HepG2 (cell line): ENCODE data around the gene GNAI2. TPM values are rescaled to one million over a fixed set of nuclear protein-coding genes. Genes with fewer than 3 reads are reported as not detected.

ENCODE experiments used
- CHD4 ChIP-seq: fragments of 200-600 bp; sonication (generic); IDR thresholded peaks from 2 replicates; pipeline ENCODE4 v1.7.0; 2017; ENCODE audit warnings: mild to moderate bottlenecking, low read length, borderline replicate concordance
- HMGA1 ChIP-seq: sonication (generic); formaldehyde crosslinking; conservative IDR thresholded peaks from 2 replicates; pipeline ENCODE4 v1.4.0; 2020; ENCODE audit warnings: missing genetic modification reagents
- MATR3 ChIP-seq: sonication (generic); formaldehyde crosslinking; IDR thresholded peaks from 2 replicates; pipeline ENCODE4 v1.4.0; 2020; ENCODE audit warnings: missing genetic modification reagents
- MBNL3 ChIP-seq: fragments of 250-450 bp; sonication (Bioruptor Pico); conservative IDR thresholded peaks from 2 replicates; pipeline ENCODE4 v1.8.0; 2022; ENCODE audit warnings: mild to moderate bottlenecking, inconsistent platforms
- RBM22 ChIP-seq: fragments of 200-400 bp; formaldehyde crosslinking; optimal IDR thresholded peaks from 2 replicates; pipeline ENCODE3; 2017; ENCODE audit warnings: mild to moderate bottlenecking, low read length, moderate library complexity
- REPIN1 ChIP-seq: sonication (generic); formaldehyde crosslinking; IDR thresholded peaks from 2 replicates; pipeline ENCODE4 v1.8.0; 2022; ENCODE audit warnings: missing genetic modification reagents, low read depth, mild to moderate bottlenecking, borderline replicate concordance
- SRY ChIP-seq: sonication (generic); formaldehyde crosslinking; IDR thresholded peaks from 2 replicates; pipeline ENCODE4 v1.8.0; 2022; ENCODE audit warnings: mild to moderate bottlenecking, missing genetic modification reagents
- ZBTB20 ChIP-seq: sonication (generic); formaldehyde crosslinking; IDR thresholded peaks from 2 replicates; pipeline ENCODE4 v1.8.1; 2023; ENCODE audit warnings: missing genetic modification reagents, low read depth, mild to moderate bottlenecking, borderline replicate concordance
- ZFP36L2 ChIP-seq: sonication (generic); formaldehyde crosslinking; IDR thresholded peaks from 2 replicates; pipeline ENCODE4 v1.4.0; 2020; ENCODE audit warnings: missing genetic modification reagents
- ZFYVE20 ChIP-seq: sonication (generic); formaldehyde crosslinking; IDR thresholded peaks from 2 replicates; pipeline ENCODE4 v1.8.0; 2023; ENCODE audit warnings: low read depth, mild to moderate bottlenecking, moderate library complexity, missing genetic modification reagents, borderline replicate concordance
- ZNF44 ChIP-seq: sonication (generic); formaldehyde crosslinking; IDR thresholded peaks from 2 replicates; pipeline ENCODE4 v1.5.1; 2020; ENCODE audit warnings: mild to moderate bottlenecking, missing genetic modification reagents
- ZNF644 ChIP-seq: IDR thresholded peaks from 2 replicates; pipeline ENCODE4 v1.6.1; 2016; ENCODE audit warnings: low read depth
- ZNF713 ChIP-seq: sonication (generic); formaldehyde crosslinking; IDR thresholded peaks from 2 replicates; pipeline ENCODE4 v1.4.0; 2020; ENCODE audit warnings: mild to moderate bottlenecking, missing genetic modification reagents
- ZNF883 ChIP-seq: sonication (generic); formaldehyde crosslinking; IDR thresholded peaks from 2 replicates; pipeline ENCODE4 v1.5.1; 2020; ENCODE audit warnings: mild to moderate bottlenecking, missing genetic modification reagents; ENCODE audit errors: not compliant biosample characterization
- ZSCAN20 ChIP-seq: sonication (generic); formaldehyde crosslinking; IDR thresholded peaks from 2 replicates; pipeline ENCODE4 v1.4.0; 2020; ENCODE audit warnings: missing genetic modification reagents, mild to moderate bottlenecking, borderline replicate concordance
- polyA plus RNA-seq, 8 experiments: library from polyadenylated mRNA; depleted of rRNA in 3 of 8; stranded (reverse) in 7 of 8; unstranded in 1 of 8; fragments of >200 nt; fragmentation: Illumina TruSeq in 4 of 8; extraction: Trizol in 4 of 8; gene quantifications; 2 replicates each; pipeline versions ENCODE4 v1.2.1 to v1.2.3, GENCODE V29; 2011 to 2016; ENCODE audit warnings: low read depth in 4 of 8, missing spikeins in 1 of 8, mixed read lengths in 1 of 8; ENCODE audit not compliant: insufficient read depth in 1 of 8
- total RNA-seq, 5 experiments: library from RNA; depleted of rRNA; stranded (reverse); fragments of >200 nt; fragmentation: Illumina TruSeq; extraction: Trizol; gene quantifications; 2 replicates each; pipeline ENCODE4 v1.2.3, GENCODE V29; 2016; ENCODE audit warnings: low read depth in 1 of 5
- TF ChIP-seq, protein P1 (sequence below): sonication (generic); formaldehyde crosslinking; IDR thresholded peaks from 2 replicates; pipeline ENCODE4 v1.4.0; 2020; ENCODE audit warnings: missing genetic modification reagents
- TF ChIP-seq, protein P2 (sequence below): sonication (generic); formaldehyde crosslinking; IDR thresholded peaks from 2 replicates; pipeline ENCODE4 v1.5.1; 2020; ENCODE audit warnings: mild to moderate bottlenecking, missing genetic modification reagents, borderline replicate concordance

GNAI2 gene
- total and polyA plus RNA-seq, 2 of the 13 experiments (the other 11 are each of a cell fraction or from before 2014, with no cell fraction given), result 51.1 to 66.2 TPM

DNA sequence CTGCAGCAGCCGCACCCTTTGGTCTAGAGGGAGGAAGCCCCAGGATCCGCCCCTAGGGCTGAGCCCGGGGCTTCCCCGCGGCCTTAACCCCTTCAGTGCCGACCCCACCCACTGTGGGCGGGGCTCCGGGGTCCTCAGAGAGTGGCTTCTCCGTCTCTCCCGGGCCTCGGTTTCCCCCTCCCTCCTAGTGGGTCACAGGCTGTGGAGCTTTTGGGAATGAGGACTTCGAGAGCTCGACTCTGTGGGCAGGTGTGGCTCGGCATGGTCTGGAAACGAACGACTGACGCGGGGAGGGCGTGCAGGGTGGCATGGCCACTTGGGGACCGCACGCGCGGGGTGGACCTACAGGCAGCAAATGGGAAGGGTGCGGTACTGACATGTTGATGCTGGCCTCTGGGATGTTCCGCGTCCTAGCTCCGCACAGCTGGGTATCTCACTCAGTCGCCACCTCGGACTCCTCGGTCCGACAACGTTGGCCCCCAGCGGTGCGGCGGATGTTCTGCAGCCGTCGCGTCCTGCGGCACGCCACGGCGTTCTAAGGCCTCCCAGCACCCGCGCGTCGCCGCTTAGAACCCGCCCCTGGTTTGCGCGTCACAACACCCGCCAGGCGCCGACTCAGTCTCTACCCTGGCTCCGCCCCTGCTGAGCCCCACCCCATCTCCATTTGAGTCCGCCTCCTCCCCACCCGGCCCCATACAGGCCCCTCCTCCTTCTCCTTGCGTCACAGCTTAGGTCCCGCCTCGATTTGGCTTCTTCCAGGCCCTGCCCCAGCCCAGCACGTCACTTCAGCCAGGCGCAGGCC lies 63.0 kb downstream of the GNAI2 start, which contains the start of the genes HYAL3 and NAA80 (continued):
- TF ChIP-seq, protein P1, sequence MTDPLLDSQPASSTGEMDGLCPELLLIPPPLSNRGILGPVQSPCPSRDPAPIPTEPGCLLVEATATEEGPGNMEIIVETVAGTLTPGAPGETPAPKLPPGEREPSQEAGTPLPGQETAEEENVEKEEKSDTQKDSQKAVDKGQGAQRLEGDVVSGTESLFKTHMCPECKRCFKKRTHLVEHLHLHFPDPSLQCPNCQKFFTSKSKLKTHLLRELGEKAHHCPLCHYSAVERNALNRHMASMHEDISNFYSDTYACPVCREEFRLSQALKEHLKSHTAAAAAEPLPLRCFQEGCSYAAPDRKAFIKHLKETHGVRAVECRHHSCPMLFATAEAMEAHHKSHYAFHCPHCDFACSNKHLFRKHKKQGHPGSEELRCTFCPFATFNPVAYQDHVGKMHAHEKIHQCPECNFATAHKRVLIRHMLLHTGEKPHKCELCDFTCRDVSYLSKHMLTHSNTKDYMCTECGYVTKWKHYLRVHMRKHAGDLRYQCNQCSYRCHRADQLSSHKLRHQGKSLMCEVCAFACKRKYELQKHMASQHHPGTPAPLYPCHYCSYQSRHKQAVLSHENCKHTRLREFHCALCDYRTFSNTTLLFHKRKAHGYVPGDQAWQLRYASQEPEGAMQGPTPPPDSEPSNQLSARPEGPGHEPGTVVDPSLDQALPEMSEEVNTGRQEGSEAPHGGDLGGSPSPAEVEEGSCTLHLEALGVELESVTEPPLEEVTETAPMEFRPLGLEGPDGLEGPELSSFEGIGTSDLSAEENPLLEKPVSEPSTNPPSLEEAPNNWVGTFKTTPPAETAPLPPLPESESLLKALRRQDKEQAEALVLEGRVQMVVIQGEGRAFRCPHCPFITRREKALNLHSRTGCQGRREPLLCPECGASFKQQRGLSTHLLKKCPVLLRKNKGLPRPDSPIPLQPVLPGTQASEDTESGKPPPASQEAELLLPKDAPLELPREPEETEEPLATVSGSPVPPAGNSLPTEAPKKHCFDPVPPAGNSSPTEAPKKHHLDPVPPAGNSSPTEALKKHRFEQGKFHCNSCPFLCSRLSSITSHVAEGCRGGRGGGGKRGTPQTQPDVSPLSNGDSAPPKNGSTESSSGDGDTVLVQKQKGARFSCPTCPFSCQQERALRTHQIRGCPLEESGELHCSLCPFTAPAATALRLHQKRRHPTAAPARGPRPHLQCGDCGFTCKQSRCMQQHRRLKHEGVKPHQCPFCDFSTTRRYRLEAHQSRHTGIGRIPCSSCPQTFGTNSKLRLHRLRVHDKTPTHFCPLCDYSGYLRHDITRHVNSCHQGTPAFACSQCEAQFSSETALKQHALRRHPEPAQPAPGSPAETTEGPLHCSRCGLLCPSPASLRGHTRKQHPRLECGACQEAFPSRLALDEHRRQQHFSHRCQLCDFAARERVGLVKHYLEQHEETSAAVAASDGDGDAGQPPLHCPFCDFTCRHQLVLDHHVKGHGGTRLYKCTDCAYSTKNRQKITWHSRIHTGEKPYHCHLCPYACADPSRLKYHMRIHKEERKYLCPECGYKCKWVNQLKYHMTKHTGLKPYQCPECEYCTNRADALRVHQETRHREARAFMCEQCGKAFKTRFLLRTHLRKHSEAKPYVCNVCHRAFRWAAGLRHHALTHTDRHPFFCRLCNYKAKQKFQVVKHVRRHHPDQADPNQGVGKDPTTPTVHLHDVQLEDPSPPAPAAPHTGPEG (CRISPR knock-in tag), result peak; percentile 35; the same call in 1 of the 2 replicates
- TF ChIP-seq MATR3 (CRISPR knock-in tag) (no peak), MBNL3 (CRISPR knock-in tag) (no peak), ZNF883 (CRISPR knock-in tag) (no peak), ZNF44 (CRISPR knock-in tag) (peak; percentile 54; the same call in 1 of the 2 replicates), ZNF713 (CRISPR knock-in tag) (no peak), REPIN1 (CRISPR knock-in tag) (peak; percentile 49), CHD4 (peak; percentile 38; the same call in 1 of the 2 replicates), ZFP36L2 (CRISPR knock-in tag) (no peak), HMGA1 (CRISPR knock-in tag) (no peak), SRY (peak; percentile 71), ZNF644 (CRISPR knock-in tag) (no peak), RBM22 (no peak), ZFYVE20 (no peak), ZBTB20 (0 out of 2 replicates have a peak, but pooled peaks have one; percentile 49), ZSCAN20 (no peak)
- TF ChIP-seq, protein P2, sequence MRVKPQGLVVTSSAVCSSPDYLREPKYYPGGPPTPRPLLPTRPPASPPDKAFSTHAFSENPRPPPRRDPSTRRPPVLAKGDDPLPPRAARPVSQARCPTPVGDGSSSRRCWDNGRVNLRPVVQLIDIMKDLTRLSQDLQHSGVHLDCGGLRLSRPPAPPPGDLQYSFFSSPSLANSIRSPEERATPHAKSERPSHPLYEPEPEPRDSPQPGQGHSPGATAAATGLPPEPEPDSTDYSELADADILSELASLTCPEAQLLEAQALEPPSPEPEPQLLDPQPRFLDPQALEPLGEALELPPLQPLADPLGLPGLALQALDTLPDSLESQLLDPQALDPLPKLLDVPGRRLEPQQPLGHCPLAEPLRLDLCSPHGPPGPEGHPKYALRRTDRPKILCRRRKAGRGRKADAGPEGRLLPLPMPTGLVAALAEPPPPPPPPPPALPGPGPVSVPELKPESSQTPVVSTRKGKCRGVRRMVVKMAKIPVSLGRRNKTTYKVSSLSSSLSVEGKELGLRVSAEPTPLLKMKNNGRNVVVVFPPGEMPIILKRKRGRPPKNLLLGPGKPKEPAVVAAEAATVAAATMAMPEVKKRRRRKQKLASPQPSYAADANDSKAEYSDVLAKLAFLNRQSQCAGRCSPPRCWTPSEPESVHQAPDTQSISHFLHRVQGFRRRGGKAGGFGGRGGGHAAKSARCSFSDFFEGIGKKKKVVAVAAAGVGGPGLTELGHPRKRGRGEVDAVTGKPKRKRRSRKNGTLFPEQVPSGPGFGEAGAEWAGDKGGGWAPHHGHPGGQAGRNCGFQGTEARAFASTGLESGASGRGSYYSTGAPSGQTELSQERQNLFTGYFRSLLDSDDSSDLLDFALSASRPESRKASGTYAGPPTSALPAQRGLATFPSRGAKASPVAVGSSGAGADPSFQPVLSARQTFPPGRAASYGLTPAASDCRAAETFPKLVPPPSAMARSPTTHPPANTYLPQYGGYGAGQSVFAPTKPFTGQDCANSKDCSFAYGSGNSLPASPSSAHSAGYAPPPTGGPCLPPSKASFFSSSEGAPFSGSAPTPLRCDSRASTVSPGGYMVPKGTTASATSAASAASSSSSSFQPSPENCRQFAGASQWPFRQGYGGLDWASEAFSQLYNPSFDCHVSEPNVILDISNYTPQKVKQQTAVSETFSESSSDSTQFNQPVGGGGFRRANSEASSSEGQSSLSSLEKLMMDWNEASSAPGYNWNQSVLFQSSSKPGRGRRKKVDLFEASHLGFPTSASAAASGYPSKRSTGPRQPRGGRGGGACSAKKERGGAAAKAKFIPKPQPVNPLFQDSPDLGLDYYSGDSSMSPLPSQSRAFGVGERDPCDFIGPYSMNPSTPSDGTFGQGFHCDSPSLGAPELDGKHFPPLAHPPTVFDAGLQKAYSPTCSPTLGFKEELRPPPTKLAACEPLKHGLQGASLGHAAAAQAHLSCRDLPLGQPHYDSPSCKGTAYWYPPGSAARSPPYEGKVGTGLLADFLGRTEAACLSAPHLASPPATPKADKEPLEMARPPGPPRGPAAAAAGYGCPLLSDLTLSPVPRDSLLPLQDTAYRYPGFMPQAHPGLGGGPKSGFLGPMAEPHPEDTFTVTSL (CRISPR knock-in tag), result no peak
